Stimulated activated CD4-positive, alpha-beta T cell treated with anti-CD3 and anti-CD28 coated beads, Interleukin-2, amount 100 ng/mL, for 48 hours (primary cell): ENCODE results near the gene TMPRSS7.
A peak's percentile ranks its signal among the peaks of the same experiment; 100 is the strongest.

Experiments
- DNase-seq, 2 donors: peaks; one replicate each; pipeline ENCODE4 v3.0.0-alpha.2; 2020

TMPRSS7 gene

GRCh38 chr3:112104774-112105173 lies 70.2 kb downstream of the TMPRSS7 start:
- DNase-seq, result no peak

- DNase-seq, result no peak
Measured at GRCh38 chr3:112109322-112109721, 74.8 kb downstream of the TMPRSS7 start.

- DNase-seq, result peak; percentile 39 to 44
Measured at GRCh38 chr3:112111785-112112402, 77.4 kb downstream of the TMPRSS7 start.

- no peak for DNase-seq
Measured at GRCh38 chr3:112114576-112115160, 80.1 kb downstream of the TMPRSS7 start.

GRCh38 chr3:112115161-112115739 lies 80.7 kb downstream of the TMPRSS7 start:
- no peak for DNase-seq

GRCh38 chr3:112115806-112116383 lies 81.4 kb downstream of the TMPRSS7 start:
- DNase-seq, result no peak

- DNase-seq, result no peak
Measured at GRCh38 chr3:112116748-112117186, 82.2 kb downstream of the TMPRSS7 start.

- no peak for DNase-seq
Measured at GRCh38 chr3:112117415-112117814, 82.9 kb downstream of the TMPRSS7 start.

- no peak for DNase-seq
Measured at GRCh38 chr3:112117841-112118571, 83.5 kb downstream of the TMPRSS7 start.

- no peak for DNase-seq
Measured at GRCh38 chr3:112119962-112120836, 85.7 kb downstream of the TMPRSS7 start.

- DNase-seq, result no peak
Measured at GRCh38 chr3:112121577-112122547, 87.3 kb downstream of the TMPRSS7 start.

- DNase-seq, result no peak
Measured at GRCh38 chr3:112122870-112123269, 88.3 kb downstream of the TMPRSS7 start.

- DNase-seq, result no peak
Measured at GRCh38 chr3:112123548-112123947, 89.0 kb downstream of the TMPRSS7 start.

GRCh38 chr3:112124907-112125607 lies 90.5 kb downstream of the TMPRSS7 start:
- no peak for DNase-seq

- DNase-seq, result no peak
Measured at GRCh38 chr3:112126511-112126911, 92.0 kb downstream of the TMPRSS7 start.

GRCh38 chr3:112127522-112128494 lies 93.3 kb downstream of the TMPRSS7 start:
- DNase-seq, result no peak

GRCh38 chr3:112128843-112129727 lies 94.5 kb downstream of the TMPRSS7 start:
- peak in 1 of 2 donors; percentile 24 for DNase-seq
